NCI-H2196 treated with DMSO at 0.1 percent for 48 hours (cell line): Measurements from ENCODE around the gene TAAR1.
"Not testable (repeated sequence)": the region's sequence is repeated elsewhere in the genome, so short reads cannot be mapped to it uniquely, and the experiment has no call there.

ENCODE experiments used
- DNase-seq: peaks from one replicate; lab custom pipeline; 2025; ENCODE audit not compliant: unreplicated experiment; lab: John Stamatoyannopoulos, UW

TAAR1 gene

DNA sequence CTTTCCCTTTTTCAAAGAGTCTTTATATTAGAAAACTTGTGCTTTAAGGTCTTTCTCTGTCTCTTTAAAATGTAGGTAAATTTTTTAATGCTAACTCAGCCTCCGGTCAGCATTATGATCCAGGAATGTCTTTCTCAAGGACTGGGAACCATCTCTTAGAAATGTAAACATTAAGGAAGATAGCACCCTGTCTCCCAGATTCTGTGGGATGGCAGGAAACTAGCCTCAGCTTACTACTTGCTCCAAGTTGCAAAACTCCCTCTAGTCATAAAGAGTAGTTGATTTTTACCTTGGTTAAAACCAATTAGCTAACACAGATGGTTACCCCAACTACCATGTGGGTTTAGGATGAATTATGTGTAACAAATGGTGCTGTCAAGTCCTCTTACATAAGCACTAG is 4.7 kb upstream of the TAAR1 start:
- DNase-seq, result no peak

DNA sequence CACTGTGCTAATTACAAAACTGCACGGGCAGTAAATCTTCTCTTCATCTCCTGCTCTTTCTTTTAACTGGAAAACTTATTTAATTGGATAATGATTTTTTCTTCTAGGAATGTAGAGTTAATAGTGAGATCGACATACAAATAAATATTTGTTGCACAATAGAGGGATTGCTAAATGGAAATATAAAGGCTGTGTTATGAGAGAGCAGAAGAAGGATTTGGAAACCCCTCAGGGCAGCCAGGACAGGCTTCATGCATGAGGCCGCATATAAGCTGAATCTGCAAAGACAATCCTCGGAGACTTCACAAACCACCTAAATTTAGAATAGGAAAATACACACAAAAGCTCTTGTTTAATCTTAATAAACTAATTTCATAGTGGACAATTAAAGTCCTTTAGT is 2.9 kb upstream of the TAAR1 start:
- DNase-seq, result no peak

DNA sequence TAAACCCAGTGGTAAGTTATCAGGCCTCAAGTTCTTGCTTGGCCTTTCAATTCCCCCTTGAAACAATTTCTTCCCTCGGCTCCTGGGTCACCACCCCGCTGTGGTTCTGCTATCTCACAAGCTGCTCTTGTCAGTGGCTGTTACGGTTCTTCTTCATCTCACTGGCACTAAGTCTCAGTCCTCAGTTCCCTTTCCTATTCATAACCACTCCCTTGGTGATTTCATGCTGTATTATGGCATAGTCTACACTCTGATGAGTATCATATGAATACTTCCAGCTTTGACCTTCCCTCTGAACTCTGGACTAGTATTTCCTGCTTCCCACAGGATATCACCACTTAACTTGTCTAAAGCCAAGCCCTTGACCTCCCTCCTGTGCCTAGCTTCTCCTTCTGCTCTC is 7.9 kb downstream of the TAAR1 start:
- DNase-seq, result no peak

DNA sequence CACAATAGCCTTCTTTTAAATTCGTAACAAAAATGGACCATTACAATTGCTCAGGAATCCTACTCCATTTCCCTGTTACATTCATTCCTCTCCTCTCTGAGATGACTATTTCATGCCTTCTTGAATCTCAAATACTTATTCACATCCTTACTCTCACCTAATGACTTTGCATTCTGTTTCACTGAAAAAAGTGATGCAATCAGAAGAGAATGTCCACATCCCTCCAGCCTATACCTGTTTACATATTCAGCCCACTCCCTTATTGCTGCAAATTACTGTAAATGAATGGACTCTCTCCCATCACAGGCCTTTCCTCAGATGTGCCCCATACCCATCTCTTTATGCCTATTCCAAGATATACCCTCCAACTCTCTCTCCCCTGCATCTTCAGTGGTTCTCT is 8.6 kb downstream of the TAAR1 start:
- no peak for DNase-seq

DNA sequence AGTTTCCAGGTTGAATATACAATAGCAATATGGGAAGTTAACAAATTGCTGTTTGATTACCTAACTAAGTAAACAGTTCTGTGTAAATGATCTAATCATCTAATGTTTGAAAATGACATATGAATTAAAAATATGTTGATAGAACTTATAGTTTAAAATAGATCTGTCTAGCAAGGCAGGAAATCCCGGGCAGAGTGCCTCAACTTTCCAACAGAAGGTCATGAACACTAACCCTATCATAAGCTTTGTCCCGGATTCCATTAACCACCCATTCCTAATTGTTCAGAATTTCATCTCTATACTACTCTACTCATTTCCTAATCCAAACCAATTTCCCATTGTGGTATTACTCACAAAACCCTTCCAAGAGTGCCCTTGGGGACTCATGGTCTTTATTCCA is 10.2 kb downstream of the TAAR1 start:
- no peak for DNase-seq

DNA sequence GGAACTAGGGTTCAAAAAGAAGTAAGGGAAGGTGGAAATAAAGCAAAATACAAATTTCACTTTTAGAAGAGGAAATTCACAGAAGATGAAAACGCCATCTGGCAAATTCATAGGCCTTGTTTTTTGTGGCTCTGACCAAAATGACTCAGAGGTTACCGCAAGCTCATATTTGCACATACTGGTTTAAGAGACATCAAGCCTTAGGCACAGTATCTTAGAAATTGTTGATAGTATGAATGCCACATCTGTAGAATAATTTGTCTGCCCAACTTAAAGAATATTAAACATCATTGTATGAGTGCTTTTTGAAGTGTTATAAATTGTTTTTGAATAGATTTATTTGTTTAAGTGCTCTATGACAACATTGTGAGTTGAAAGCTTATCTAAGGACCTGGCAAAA is 10.6 kb downstream of the TAAR1 start:
- no peak for DNase-seq

DNA sequence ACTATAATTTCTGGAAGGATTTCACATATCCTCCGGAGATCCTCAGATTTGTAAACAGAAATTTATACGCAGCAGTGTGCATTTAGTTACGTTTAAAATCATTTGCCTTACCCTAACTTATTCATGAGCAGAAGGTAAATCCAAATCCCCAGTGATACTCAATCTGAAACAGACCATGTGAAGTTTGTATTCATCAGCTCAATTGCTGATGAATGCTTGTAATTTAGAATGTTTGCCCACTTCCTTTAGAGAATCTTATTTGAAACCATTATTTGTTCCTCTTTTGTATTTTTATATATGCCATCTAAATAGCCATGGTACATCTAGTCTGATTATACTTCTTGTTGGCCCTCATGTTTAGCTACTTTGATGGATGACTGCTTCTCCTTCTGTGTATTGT is 15.4 kb downstream of the TAAR1 start:
- no peak for DNase-seq

DNA sequence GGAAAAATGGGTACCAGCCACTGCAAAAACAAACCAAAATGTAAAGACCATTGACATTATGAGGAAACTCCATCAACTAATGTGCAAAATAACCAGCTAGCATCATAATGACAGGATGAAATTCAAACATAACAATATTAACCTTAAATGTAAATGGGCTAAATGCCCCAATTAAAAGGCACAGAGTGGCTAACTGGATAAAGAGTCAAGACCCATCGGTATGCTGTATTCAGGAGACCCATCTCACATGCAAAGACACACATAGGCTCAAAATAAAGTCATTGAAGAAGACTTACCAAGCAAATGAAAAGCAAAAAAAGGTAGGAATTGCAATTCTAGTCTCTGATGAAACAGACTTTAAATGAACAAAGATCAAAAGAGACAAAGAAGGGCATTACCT is 21.8 kb downstream of the TAAR1 start:
- DNase-seq, result not testable (repeated sequence)

DNA sequence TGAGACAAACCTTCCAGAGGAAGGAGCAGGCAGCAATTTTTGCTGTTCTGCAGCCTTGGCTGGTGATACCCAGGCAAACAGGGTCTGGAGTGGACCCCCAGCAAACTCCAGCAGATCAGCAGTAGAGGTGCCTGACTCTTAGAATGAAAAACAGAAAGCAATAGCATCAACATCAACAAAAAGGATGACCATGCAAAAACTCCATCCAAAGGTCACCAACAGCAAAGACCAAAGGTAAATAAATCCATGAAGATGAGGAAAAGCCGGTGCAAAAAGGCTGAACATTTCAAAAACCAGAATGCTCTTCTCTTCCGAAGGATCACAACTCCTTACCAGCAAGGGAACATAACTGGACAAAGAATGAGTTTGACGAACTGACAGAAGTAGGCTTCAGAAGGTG is 23.1 kb downstream of the TAAR1 start:
- not testable (repeated sequence) for DNase-seq

DNA sequence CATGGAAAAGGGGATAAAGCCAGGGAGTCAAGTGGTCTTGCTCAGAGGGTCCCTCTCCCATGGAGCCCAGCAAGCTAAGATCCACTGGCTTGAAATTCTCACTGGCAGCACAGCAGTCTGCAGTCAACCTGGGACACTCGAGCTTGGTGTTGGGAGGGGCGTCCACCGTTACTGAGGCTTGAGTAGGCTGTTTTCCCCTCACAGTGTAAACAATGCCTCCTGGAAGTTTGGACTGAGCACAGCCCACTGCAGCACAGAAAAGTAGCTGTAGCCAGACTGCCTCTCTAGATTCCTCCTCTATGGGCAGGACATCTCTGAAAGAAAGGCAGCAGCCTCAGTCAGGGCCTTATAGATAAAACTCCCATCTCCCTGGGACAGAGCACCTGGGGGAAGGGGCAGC is 23.7 kb downstream of the TAAR1 start:
- not testable (repeated sequence) for DNase-seq

DNA sequence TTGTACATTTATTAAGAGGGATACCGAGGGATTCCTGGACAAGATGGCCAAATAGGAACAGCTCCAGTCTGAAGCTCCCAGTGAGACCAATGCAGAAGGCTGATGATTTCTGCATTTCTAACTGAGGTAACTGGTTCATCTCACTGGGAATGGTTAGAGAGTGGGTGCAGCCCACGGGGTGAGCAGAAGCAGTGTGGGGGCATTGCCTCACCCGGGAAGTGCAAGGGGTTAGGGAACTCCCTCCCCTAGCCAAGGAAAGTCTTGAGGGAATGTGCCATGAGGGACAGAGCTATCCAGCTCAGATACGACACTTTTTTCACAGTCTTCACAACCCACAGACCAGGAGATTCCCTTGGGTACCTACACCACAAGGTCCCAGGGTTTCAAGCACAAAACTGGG is 24.2 kb downstream of the TAAR1 start:
- no peak for DNase-seq

DNA sequence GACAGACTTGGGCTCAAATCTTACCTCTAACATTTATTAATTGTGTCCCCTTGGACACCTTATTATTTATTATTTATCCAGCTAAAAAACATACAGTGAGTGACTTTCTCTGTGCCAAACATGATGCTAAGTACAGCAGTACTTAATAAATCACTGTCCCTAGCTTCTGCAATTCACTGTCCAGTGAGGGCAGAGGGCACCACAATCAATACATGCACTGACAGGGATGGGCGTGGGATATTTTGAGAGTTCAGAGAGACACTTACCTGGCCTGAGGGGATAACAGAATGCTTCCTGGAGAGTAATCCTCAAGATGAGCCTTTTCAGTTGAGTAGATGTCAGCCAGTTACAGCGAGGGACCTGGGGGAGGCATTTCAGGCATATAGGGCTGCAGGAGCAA is 25.6 kb downstream of the TAAR1 start:
- DNase-seq, result no peak

DNA sequence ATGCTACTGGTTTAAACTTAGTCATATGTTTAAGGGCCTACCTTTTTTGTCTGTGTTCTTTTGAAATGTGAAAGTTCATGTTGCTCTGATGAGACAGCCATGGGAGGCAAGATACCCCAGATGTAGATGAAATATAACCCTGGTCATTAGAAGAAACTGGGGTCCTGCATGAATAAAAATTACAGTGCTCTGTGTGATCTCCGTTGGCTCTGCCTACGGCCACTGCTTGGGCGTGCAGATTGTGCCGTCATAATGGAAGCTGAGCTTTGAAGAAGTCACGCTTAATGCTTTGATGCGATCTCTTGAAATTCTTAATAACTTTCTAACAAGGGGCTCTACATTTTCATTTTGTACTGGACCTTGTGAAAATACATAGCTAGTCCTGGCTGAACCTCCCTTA is 34.8 kb downstream of the TAAR1 start, which contains the start of gene TAAR2:
TAAR2 (minus strand) TSS at position 101 of the 400 bp plus-strand sequence; CDS start at position 101, 0 bp downstream.
- no peak for DNase-seq

DNA sequence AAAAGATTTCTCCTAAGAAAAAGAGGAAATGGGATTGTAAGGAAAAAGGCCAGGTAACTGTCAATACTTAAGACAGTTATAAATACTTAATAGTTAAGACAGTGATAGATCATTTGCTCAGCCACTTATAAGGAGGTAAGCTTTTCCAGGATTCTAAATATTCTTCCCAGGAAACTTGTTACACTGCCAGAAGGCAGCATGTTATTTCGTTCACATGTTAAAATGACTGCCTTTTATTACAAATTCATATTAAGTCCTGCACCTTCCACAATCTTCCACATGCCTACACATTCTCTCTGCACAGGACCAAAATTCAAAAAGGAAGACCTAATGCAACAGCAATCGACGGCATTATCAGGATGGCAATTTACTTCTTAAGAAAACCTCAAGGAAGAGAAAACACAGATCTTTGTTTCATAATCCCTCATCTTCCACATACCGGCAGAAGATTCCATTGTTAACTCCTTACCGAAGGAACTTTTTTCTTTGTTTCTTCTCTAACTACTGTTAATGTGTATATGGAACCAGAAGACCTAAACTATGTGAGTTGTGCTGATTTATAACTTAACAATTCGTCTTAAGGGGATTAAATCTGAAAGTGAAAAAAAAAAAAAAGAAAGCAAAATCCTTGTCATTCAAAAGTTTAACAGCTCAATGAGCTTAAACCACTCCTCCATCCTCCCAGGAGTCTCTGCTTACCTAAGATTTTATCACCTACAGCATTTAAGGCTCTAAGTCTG is 35.7 kb downstream of the TAAR1 start:
- no peak for DNase-seq

DNA sequence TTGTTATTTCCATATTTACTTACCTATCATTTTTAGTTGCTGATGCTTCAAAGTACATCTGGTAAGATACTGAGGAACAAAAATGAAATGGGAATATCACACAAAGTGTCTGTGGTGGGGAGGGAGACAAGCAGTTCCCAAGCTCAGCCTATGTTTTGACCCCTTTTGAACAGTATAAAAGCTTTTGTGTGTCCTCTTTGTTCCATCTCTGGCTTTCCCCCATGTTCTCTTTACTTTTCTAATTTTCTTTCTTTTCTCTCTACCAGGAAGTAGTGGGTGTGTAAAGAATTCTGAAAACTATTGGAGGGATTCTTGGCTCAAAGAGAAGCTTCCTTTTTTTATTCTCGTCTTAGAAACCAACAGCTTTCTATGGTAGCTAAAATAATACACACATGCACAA is 42.3 kb downstream of the TAAR1 start:
- DNase-seq, result no peak

DNA sequence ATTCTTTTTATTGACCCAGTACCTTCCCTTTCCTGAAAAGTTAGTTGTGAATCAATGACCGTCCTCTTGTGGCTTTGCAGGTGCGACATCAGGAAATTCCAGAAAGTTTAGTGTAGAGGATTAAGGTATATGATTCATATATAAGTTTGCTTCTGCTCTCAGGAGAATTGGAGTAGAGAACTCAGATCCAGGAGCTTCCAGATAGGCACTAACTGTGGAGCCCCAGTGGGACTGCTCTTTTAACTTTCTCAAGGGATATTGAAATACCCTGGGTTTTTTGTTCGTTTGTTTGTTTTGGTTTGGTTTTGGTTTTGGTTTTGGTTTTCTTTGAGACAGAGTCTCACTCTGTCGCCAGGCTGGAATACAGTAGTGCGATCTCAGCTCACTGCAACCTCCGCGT is 44.4 kb downstream of the TAAR1 start:
- no peak for DNase-seq

DNA sequence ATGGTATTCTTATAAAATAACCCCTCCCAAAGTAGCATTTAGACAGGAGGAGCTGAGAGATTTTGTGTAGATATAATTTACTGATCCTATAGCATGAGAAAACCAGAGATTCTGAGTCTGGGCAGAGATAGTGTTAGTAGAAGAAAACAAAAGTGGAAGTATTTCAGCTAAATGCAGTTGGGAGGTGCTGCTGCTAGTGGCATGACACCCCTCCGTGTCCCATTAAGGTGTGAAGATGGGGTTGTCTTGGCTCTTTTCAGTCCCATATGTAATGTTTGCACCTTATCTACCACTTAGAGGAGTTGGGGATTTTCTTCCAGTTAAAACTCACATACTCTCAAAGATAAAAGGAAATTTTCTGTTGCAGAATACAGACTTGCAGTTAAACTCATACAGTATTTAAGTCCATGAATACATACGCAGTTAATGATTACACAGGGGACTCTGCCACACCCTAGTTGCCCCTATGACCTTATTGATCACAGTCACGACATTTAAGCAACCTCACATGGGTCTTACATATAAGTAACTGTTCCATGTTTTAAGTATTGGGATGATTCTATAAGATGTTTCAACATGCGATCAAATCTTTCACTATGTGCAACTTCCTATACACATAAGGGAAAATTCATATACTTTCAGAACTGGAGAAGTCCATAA is 46.4 kb downstream of the TAAR1 start:
- DNase-seq, result no peak

DNA sequence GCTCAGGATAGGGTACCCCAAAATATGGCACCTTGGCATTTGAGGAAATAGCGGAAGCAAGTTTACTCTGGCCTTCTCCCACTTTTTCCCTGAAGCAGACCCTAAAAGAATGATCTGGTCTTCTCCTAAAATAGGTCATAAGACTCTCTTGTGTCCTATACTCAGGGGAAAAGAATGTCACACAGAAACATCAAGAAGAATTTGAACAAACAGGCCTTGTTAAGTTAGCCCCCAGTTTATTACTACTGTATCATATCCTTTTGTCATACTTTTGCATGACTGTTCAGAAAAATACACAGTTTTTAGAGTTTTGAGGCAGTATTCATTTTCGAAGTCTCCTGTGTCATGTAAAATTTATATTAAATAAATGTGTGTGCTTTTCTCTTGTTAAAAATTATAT is 47.4 kb downstream of the TAAR1 start:
- no peak for DNase-seq

DNA sequence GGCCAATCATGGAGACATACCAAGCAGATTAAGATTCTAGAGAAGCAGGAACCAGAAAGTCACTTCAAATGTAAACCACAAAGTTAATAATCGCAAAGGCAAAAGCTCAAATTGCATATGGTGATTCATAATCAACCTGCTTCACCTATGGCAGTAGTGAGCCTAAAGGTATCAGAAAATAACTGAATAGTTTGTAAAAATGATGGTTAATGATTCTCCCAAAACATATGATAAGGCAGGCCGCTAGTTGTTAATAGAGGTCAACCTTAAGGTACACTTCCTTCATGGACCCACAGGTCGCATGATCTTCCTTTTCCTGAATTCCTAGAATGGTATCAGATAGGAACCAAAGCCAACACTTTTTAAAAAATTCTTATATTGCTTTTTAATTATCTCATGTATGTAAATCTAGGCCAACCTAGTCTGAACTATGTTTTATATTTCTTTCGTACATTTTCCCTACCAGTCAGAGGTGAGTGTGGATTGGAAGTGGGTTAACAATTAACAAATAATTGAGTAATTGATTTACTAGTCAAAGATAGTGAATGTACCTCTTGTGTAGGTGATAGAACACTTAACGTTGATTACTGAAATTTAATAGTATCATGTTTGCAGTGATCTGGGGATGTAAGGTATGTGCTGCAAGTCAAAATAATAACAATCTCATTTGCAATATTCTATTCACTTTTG is 51.3 kb downstream of the TAAR1 start:
- no peak for DNase-seq

DNA sequence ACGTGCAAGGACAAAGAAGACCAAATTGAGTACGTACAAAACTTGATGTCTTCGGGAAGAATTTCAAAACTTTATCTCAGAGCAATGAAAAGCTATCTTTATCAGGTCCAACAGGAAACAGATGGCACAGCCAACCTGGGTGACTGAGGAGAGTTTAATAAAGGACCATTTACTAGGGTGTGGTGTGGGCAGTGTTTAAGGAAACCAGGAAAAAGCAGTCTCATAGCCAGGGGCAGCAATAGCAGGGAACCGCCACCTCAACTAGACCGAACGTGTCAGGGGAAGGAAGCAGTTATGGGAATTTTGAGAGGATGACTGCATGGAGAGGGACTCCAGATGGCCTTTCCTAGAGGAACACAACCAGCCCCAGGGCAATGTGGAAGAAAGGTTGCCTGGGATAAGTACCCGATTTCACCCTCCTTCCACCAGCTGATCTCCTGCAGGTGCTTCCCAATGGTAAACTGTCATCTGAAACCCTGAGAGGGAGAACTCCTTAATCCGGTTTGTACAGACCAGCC is 54.3 kb downstream of the TAAR1 start:
- DNase-seq, result no peak

DNA sequence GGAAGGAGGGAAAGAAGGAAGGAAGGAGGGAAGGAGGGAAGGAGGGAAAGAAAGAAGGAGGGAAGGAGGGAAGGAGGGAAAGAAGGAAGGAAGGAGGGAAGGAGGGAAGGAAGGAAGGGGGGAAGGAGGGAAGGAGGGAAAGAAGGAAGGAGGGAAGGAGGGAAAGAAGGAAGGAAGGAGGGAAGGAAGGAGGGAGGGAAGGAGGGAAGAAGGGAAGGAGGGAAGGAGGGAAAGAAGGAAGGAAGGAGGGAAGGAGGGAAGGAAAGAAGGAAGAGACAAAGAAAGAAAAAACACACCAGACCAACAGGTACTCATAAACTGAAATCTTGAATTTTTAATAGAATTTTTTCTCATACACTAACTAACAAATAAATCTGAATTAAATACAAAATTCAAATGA is 58.1 kb downstream of the TAAR1 start:
- DNase-seq, result not testable (repeated sequence)

DNA sequence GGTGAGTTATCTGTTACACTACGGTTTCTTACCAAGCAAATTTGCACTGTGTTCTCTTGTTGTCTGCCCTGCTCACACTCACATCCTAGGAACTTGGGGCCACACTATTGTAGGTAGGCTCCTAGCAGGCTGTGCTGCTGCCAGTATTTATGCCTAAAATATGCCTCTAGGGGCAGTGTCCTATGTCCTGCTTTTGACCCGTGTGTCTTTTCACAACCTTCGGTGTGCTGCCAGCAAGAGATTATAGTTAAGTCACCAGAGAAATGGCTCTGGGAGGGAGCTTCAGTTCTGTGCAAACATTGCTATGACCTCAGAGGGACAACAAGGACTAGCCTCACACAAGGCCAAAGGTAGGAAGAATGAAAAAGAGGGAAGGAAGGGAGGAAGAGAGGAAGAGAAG is 60.5 kb downstream of the TAAR1 start:
- no peak for DNase-seq
